ENCODE results near the gene INSIG2. TPM values are rescaled to one million over a fixed set of nuclear protein-coding genes. Genes with fewer than 3 reads are reported as not detected.
A peak's percentile ranks its signal among the peaks of the same experiment; 100 is the strongest.

Gene INSIG2
- total RNA-seq, 1 donor from 2014 or later, result 32.2 TPM

- Histone ChIP-seq H3K4me3 (no peak overlapping the region), H4K20me1 (ENCODE audit: low read depth) (no peaks in the 10 kb centered on the region), H3K4me2 (no peak overlapping the region), H3K9ac (no peak overlapping the region), H3K79me2 (ENCODE audit: low read depth) (no peaks in the 10 kb centered on the region), H3K36me3 (no peaks in the 10 kb centered on the region), H2AFZ (replicated peaks) (no peak overlapping the region), H3F3A (ENCODE audit: low read depth) (no peaks in the 10 kb centered on the region), H3K27me3 (no peaks in the 10 kb centered on the region), H3K27ac (no peak overlapping the region), H3K9me3 (ENCODE audit: low read depth) (no peaks in the 10 kb centered on the region), H3K4me1 (no peaks in the 10 kb centered on the region)
- H3K27me3 Mint-ChIP-seq (ENCODE audit: insufficient read depth, low read depth), result peaks cover 6% of the 10 kb centered on the region
- H3K4me1 Mint-ChIP-seq, result no peaks in the 10 kb centered on the region
- TF ChIP-seq EZH2 (IDR thresholded peaks at IDR 0.05) (no peak), CTCF (IDR thresholded peaks at IDR 0.05) (no peak), EZH2phosphoT487 (IDR thresholded peaks at IDR 0.05) (no peak)
- no peaks in the 10 kb centered on the region for H3K36me3 Mint-ChIP-seq
- no peaks in the 10 kb centered on the region for H3K9me3 Mint-ChIP-seq
- H3K27ac Mint-ChIP-seq, result peak overlapping the region; percentile 15
- DNase-seq (ENCODE audit: low spot score), result no peak
- H3K4me3 Mint-ChIP-seq, result no peak overlapping the region
Observed at GRCh38 chr2:118118479-118118878, 30.2 kb downstream of the INSIG2 start.

DNA sequence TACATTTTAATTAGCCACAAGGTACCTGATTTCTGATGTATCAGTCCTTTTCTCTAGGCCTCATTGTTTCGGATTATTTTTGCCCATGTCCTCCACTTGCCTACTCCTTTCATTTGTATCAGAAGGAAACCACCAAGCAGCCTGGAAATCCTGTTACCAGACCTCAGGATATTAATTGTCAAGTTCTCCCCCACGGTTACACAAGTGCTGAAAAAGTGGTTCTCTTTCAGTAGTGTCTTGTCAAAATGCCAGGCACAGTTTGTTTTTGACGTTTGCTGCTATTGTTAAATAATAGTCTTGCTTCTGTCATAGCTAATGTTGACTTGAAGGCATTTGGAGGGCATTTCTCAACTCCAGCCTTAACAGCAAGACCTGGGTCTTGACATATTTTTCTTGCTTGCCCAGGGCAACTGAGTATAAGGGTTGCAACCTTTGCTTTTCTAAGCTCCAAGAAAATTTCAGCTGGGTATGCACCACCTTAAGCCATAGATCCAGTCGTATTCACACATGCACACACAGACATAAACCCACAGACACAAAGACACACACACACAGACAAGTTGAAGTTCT is 31.0 kb downstream of the INSIG2 start:
- Mint-ChIP-seq H3K4me1 (peaks cover 4% of the 10 kb centered on the region), H3K27ac (no peak overlapping the region), H3K27me3 (ENCODE audit: insufficient read depth, low read depth) (peaks cover 6% of the 10 kb centered on the region), H3K4me3 (no peak overlapping the region), H3K9me3 (no peaks in the 10 kb centered on the region), H3K36me3 (no peaks in the 10 kb centered on the region)
- Histone ChIP-seq H3K36me3 (no peaks in the 10 kb centered on the region), H3K9ac (no peak overlapping the region), H3K4me2 (no peak overlapping the region), H4K20me1 (ENCODE audit: low read depth) (no peaks in the 10 kb centered on the region), H2AFZ (replicated peaks) (no peak overlapping the region), H3K4me1 (no peaks in the 10 kb centered on the region), H3F3A (ENCODE audit: low read depth) (no peaks in the 10 kb centered on the region), H3K4me3 (no peak overlapping the region), H3K79me2 (ENCODE audit: low read depth) (no peaks in the 10 kb centered on the region), H3K9me3 (ENCODE audit: low read depth) (no peaks in the 10 kb centered on the region), H3K27ac (no peak overlapping the region), H3K27me3 (no peaks in the 10 kb centered on the region)
- TF ChIP-seq CTCF (IDR thresholded peaks at IDR 0.05) (no peak), EZH2 (IDR thresholded peaks at IDR 0.05) (no peak), EZH2phosphoT487 (IDR thresholded peaks at IDR 0.05) (no peak)
- DNase-seq (ENCODE audit: low spot score), result no peak

- no peak overlapping the region for H2AFZ ChIP-seq (replicated peaks)
- H4K20me1 ChIP-seq (ENCODE audit: low read depth), result no peaks in the 10 kb centered on the region
- no peaks in the 10 kb centered on the region for H3K36me3 ChIP-seq
- Mint-ChIP-seq H3K9me3 (no peaks in the 10 kb centered on the region), H3K36me3 (no peaks in the 10 kb centered on the region), H3K4me3 (no peak overlapping the region), H3K27ac (no peak overlapping the region), H3K4me1 (peaks cover 4% of the 10 kb centered on the region), H3K27me3 (ENCODE audit: insufficient read depth, low read depth) (peaks cover 8% of the 10 kb centered on the region)
- H3K9ac ChIP-seq, result no peak overlapping the region
- H3K4me1 ChIP-seq, result no peaks in the 10 kb centered on the region
- no peak overlapping the region for H3K4me3 ChIP-seq
- TF ChIP-seq CTCF (IDR thresholded peaks at IDR 0.05) (no peak), EZH2phosphoT487 (IDR thresholded peaks at IDR 0.05) (no peak), EZH2 (IDR thresholded peaks at IDR 0.05) (no peak)
- DNase-seq (ENCODE audit: low spot score), result no peak
- H3K27me3 ChIP-seq, result no peaks in the 10 kb centered on the region
- H3K27ac ChIP-seq, result no peak overlapping the region
- no peaks in the 10 kb centered on the region for H3K79me2 ChIP-seq (ENCODE audit: low read depth)
- no peak overlapping the region for H3K4me2 ChIP-seq
- no peaks in the 10 kb centered on the region for H3K9me3 ChIP-seq (ENCODE audit: low read depth)
- no peaks in the 10 kb centered on the region for H3F3A ChIP-seq (ENCODE audit: low read depth)
Observed at GRCh38 chr2:118119761-118120400, 31.6 kb downstream of the INSIG2 start.

Measured in neural progenitor cell (in vitro differentiated cells).